ENCODE results near the gene DNAJB4.

The DNAJB4 gene

GRCh38 chr1:78047631-78048030 lies 42.9 kb downstream of the DNAJB4 start:
- H3K9me3 ChIP-seq (ENCODE audit: insufficient read depth, low read length): no peaks in the 10 kb centered on the region
- no peak overlapping the region for H3K4me3 ChIP-seq (ENCODE audit: low read length)
- H3K9ac ChIP-seq (ENCODE audit: low read length): no peak overlapping the region
- TF ChIP-seq CTCF (IDR thresholded peaks at IDR 0.05; ENCODE audit: low read depth, low read length): no peak
- TF ChIP-seq EZH2phosphoT487 (IDR thresholded peaks at IDR 0.05; ENCODE audit: low read depth): no peak
- no peak overlapping the region for H3K4me2 ChIP-seq (ENCODE audit: low read length)
- H3K27me3 ChIP-seq (ENCODE audit: low read depth, low read length): no peaks in the 10 kb centered on the region
- H4K20me1 ChIP-seq (ENCODE audit: insufficient read depth, low read length): no peaks in the 10 kb centered on the region
- H2AFZ ChIP-seq (ENCODE audit: low read depth, low read length): no peak overlapping the region
- H3K4me1 ChIP-seq (ENCODE audit: low read length): no peaks in the 10 kb centered on the region
- H3K27ac ChIP-seq (ENCODE audit: low read length): no peak overlapping the region
- no peaks in the 10 kb centered on the region for H3K79me2 ChIP-seq (ENCODE audit: low read length)
- H3K36me3 ChIP-seq (replicated peaks; ENCODE audit: low read depth, low read length): no peaks in the 10 kb centered on the region

GRCh38 chr1:78048446-78048845 lies 43.7 kb downstream of the DNAJB4 start:
- H3K9me3 ChIP-seq (ENCODE audit: insufficient read depth, low read length): no peaks in the 10 kb centered on the region
- no peaks in the 10 kb centered on the region for H3K79me2 ChIP-seq (ENCODE audit: low read length)
- H3K4me2 ChIP-seq (ENCODE audit: low read length): no peak overlapping the region
- no peak for TF ChIP-seq EZH2phosphoT487 (IDR thresholded peaks at IDR 0.05; ENCODE audit: low read depth)
- H3K4me3 ChIP-seq (ENCODE audit: low read length): no peak overlapping the region
- H2AFZ ChIP-seq (ENCODE audit: low read depth, low read length): no peak overlapping the region
- no peak overlapping the region for H3K27ac ChIP-seq (ENCODE audit: low read length)
- H3K27me3 ChIP-seq (ENCODE audit: low read depth, low read length): no peaks in the 10 kb centered on the region
- no peaks in the 10 kb centered on the region for H3K36me3 ChIP-seq (replicated peaks; ENCODE audit: low read depth, low read length)
- no peaks in the 10 kb centered on the region for H4K20me1 ChIP-seq (ENCODE audit: insufficient read depth, low read length)
- no peak overlapping the region for H3K9ac ChIP-seq (ENCODE audit: low read length)
- no peaks in the 10 kb centered on the region for H3K4me1 ChIP-seq (ENCODE audit: low read length)

GRCh38 chr1:78049396-78049795 lies 44.7 kb downstream of the DNAJB4 start:
- Histone ChIP-seq H3K9ac (ENCODE audit: low read length) (no peak overlapping the region), H3K4me1 (ENCODE audit: low read length) (no peaks in the 10 kb centered on the region), H2AFZ (ENCODE audit: low read depth, low read length) (no peak overlapping the region), H3K4me2 (ENCODE audit: low read length) (no peak overlapping the region), H3K4me3 (ENCODE audit: low read length) (no peak overlapping the region), H3K27me3 (ENCODE audit: low read depth, low read length) (no peaks in the 10 kb centered on the region), H3K9me3 (ENCODE audit: insufficient read depth, low read length) (no peaks in the 10 kb centered on the region), H3K79me2 (ENCODE audit: low read length) (no peaks in the 10 kb centered on the region), H3K27ac (ENCODE audit: low read length) (no peak overlapping the region), H3K36me3 (replicated peaks; ENCODE audit: low read depth, low read length) (no peaks in the 10 kb centered on the region), H4K20me1 (ENCODE audit: insufficient read depth, low read length) (no peaks in the 10 kb centered on the region)
- TF ChIP-seq CTCF (IDR thresholded peaks at IDR 0.05; ENCODE audit: low read depth, low read length): no peak
- no peak for TF ChIP-seq EZH2phosphoT487 (IDR thresholded peaks at IDR 0.05; ENCODE audit: low read depth)

DNA sequence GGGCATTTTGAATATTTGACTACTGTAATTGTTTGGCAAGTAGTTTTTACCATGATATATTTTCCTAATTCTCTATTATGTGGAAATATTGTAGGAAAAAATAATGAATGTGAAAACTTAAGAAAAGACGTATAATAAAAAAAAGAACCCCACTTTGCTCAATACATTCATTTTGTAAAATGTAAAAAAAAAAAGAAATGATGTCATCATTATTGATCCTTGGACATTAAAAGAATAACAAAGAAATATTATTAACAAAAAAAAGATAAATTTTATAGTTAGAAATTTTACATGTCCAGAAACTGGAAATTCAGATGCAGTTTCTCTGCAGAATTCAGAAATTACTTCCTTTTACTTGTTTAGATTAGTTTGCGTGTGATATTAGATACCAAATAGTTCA lies 46.3 kb downstream of the DNAJB4 start:
- no peak for TF ChIP-seq EZH2phosphoT487 (IDR thresholded peaks at IDR 0.05; ENCODE audit: low read depth)
- TF ChIP-seq CTCF (IDR thresholded peaks at IDR 0.05; ENCODE audit: low read depth, low read length): no peak
- H3K79me2 ChIP-seq (ENCODE audit: low read length): no peaks in the 10 kb centered on the region
- H3K4me1 ChIP-seq (ENCODE audit: low read length): no peaks in the 10 kb centered on the region
- no peak overlapping the region for H3K9ac ChIP-seq (ENCODE audit: low read length)
- H3K4me2 ChIP-seq (ENCODE audit: low read length): no peak overlapping the region
- no peak overlapping the region for H3K27ac ChIP-seq (ENCODE audit: low read length)
- no peak overlapping the region for H3K4me3 ChIP-seq (ENCODE audit: low read length)
- H3K27me3 ChIP-seq (ENCODE audit: low read depth, low read length): no peaks in the 10 kb centered on the region
- no peaks in the 10 kb centered on the region for H4K20me1 ChIP-seq (ENCODE audit: insufficient read depth, low read length)
- H3K9me3 ChIP-seq (ENCODE audit: insufficient read depth, low read length): no peaks in the 10 kb centered on the region
- H3K36me3 ChIP-seq (replicated peaks; ENCODE audit: low read depth, low read length): no peaks in the 10 kb centered on the region
- H2AFZ ChIP-seq (ENCODE audit: low read depth, low read length): no peak overlapping the region
